Motor neuron (in vitro differentiated cells): Measurements from ENCODE around the gene GUCA2B. TPM values are rescaled to one million over a fixed set of nuclear protein-coding genes. Genes with fewer than 3 reads are reported as not detected.
A peak's percentile ranks its signal among the peaks of the same experiment; 100 is the strongest.

ENCODE experiments used
- ATAC-seq, 8 experiments: fragments of 200-7000 bp; cut with Tn5 transposase; replicated peaks in 6 of 8; 2 replicates each; pipeline ENCODE4 v1.8.0; 2021; ENCODE audit warnings: mild to moderate bottlenecking in 8 of 8, moderate library complexity in 8 of 8
- H3K27ac ChIP-seq, 2 donors: fragments of 250-450 bp; sonication (Bioruptor Pico); 2 replicates each; pipeline ENCODE4 v1.9.0; 2021; ENCODE audit warnings: antibody characterized with exemption in 2 of 2, mild to moderate bottlenecking in 2 of 2, moderate library complexity in 1 of 2
- H3K4me1 ChIP-seq, 2 donors: fragments of 250-450 bp; sonication (Bioruptor Pico); replicated peaks in 1 of 2; 2 replicates each; pipeline ENCODE4 v1.6.1; 2021; ENCODE audit warnings: antibody characterized with exemption in 2 of 2, mild to moderate bottlenecking in 2 of 2, moderate library complexity in 1 of 2
- H3K4me3 ChIP-seq, 5 donors: fragments of 250-450 bp; sonication (Bioruptor Pico); 2 replicates each; pipeline ENCODE4 v1.9.0; 2021; ENCODE audit warnings: antibody characterized with exemption in 5 of 5, mild to moderate bottlenecking in 5 of 5, moderate library complexity in 4 of 5
- WGBS, 10 experiments: fragments of 450-650 bp; shearing (Covaris generic); methylation state at CpG; one replicate each; pipeline ENCODE4 v1.0.0; 2022; 5-methylcytosine and 5-hydroxymethylcytosine counted together
- in situ Hi-C, 9 experiments: fragments of 400-800 bp; cut with MboI; loops; one replicate each; pipeline ENCODE4 v1.15.0; 2021; ENCODE audit warnings: low sequenced_read_pairs in 9 of 9, low pct_unique_long_range_greater_than_20kb in 2 of 9; ENCODE audit not compliant: unreplicated experiment in 9 of 9
- total RNA-seq, 8 experiments: library from RNA; unstranded; fragments of 300-600 nt; gene quantifications; 2 replicates each; pipeline versions ENCODE4 v1.2.3 to v1.2.4, GENCODE V29; 2022

The GUCA2B gene
- total RNA-seq, 8 experiments from 2014 or later: not detected

GRCh38 chr1:42172381-42173133, 19.3 kb downstream of the GUCA2B start:
- Histone ChIP-seq H3K4me1 (peaks cover 4 to 11% of the 10 kb centered on the region in 2 donors), H3K27ac (no peak overlapping the region), H3K4me3 (no peak overlapping the region)
- ATAC-seq: peak in 6 of 8 experiments; percentile 4 to 65 (median 48)
- WGBS, 10 experiments: 27 to 100% (median 87%) methylated on average over 2 to 10 of the region's 15 CpGs; no CpG with 5 or more reads in 4 of the 10 experiments
- in situ Hi-C loops: loop anchor here in 2 of 9 experiments (25.0 kb wide), 1 partner anchor 585 kb away; no protein-coding TSS in a partner anchor

- H3K27ac ChIP-seq: no peak overlapping the region
- WGBS, 10 experiments: 3 to 100% (median 27%) methylated on average over 1 to 8 of the region's 9 CpGs; no CpG with 5 or more reads in 1 of the 10 experiments
- in situ Hi-C loops: loop anchor here in 2 of 9 experiments (25.0 kb wide), 1 partner anchor 586 kb away; no protein-coding TSS in a partner anchor
- H3K4me1 ChIP-seq: peaks cover 4 to 11% of the 10 kb centered on the region in 2 donors
- no peak overlapping the region for H3K4me3 ChIP-seq
- ATAC-seq: peak; percentile 33 to 69 (median 62)
These were observed 20.1 kb downstream of the GUCA2B start for GRCh38 chr1:42173155-42173933.

GRCh38 chr1:42173961-42174735, 20.9 kb downstream of the GUCA2B start:
- in situ Hi-C loops: loop anchor here in 2 of 9 experiments (25.0 kb wide), 1 partner anchor 587 kb away; no protein-coding TSS in a partner anchor
- peaks cover 4 to 11% of the 10 kb centered on the region in 2 donors for H3K4me1 ChIP-seq
- WGBS, 10 experiments: 0 to 100% (median 93%) methylated on average over 2 to 8 of the region's 8 CpGs; no CpG with 5 or more reads in 1 of the 10 experiments
- ATAC-seq: no peak
- H3K4me3 ChIP-seq: no peak overlapping the region
- no peak overlapping the region for H3K27ac ChIP-seq

GRCh38 chr1:42175314-42176054, 22.3 kb downstream of the GUCA2B start:
- no peak overlapping the region for H3K27ac ChIP-seq
- peaks cover 4 to 11% of the 10 kb centered on the region in 2 donors for H3K4me1 ChIP-seq

GRCh38 chr1:42176902-42177519, 23.8 kb downstream of the GUCA2B start:
- 57 to 100% (median 84%) methylated on average over 1 to 4 of the region's 4 CpGs for WGBS, 10 experiments
- peak in 4 of 8 experiments; percentile 28 to 74 (median 30) for ATAC-seq
- no peak overlapping the region for H3K27ac ChIP-seq
- H3K4me3 ChIP-seq: no peak overlapping the region
- in situ Hi-C loops: no loop called here
- peaks cover 4 to 7% of the 10 kb centered on the region in 2 donors for H3K4me1 ChIP-seq

More at GRCh38 chr1:42175314-42176054, 22.3 kb downstream of the GUCA2B start:
- ATAC-seq: no peak
- WGBS, 10 experiments: 80 to 100% (median 96%) methylated on average over 2 to 7 of the region's 7 CpGs; no CpG with 5 or more reads in 3 of the 10 experiments
- in situ Hi-C loops: no loop called here
- no peak overlapping the region for H3K4me3 ChIP-seq

GRCh38 chr1:42177541-42177981, 24.4 kb downstream of the GUCA2B start:
- H3K4me1 ChIP-seq: peaks cover 0 to 6% of the 10 kb centered on the region in 2 donors
- no peak overlapping the region for H3K4me3 ChIP-seq
- WGBS, 10 experiments: 70 to 100% (median 87%) methylated on average over 2 to 6 of the region's 6 CpGs; no CpG with 5 or more reads in 3 of the 10 experiments
- H3K27ac ChIP-seq: no peak overlapping the region
- ATAC-seq: peak in 1 of 8 experiments; percentile 10
- in situ Hi-C loops: no loop called here

GRCh38 chr1:42178249-42178648, 25.0 kb downstream of the GUCA2B start:
- WGBS, 10 experiments: 60 to 100% (median 90%) methylated on average over 1 to 3 of the region's 3 CpGs; no CpG with 5 or more reads in 3 of the 10 experiments
- in situ Hi-C loops: no loop called here
- no peak overlapping the region for H3K4me3 ChIP-seq
- ATAC-seq: no peak
- H3K4me1 ChIP-seq: peaks cover 0 to 4% of the 10 kb centered on the region in 2 donors
- H3K27ac ChIP-seq: no peak overlapping the region

GRCh38 chr1:42179275-42179674, 26.1 kb downstream of the GUCA2B start:
- H3K4me3 ChIP-seq: no peak overlapping the region
- in situ Hi-C loops: no loop called here
- H3K4me1 ChIP-seq: no peaks in the 10 kb centered on the region
- ATAC-seq: no peak
- WGBS, 10 experiments: 0 to 96% (median 71%) methylated on average over 1 to 2 of the region's 2 CpGs; no CpG with 5 or more reads in 1 of the 10 experiments
- no peak overlapping the region for H3K27ac ChIP-seq

- ATAC-seq: no peak
- H3K4me1 ChIP-seq: no peaks in the 10 kb centered on the region
- in situ Hi-C loops: no loop called here
- H3K27ac ChIP-seq: no peak overlapping the region
- no peak overlapping the region for H3K4me3 ChIP-seq
- WGBS, 10 experiments: 40 to 96% (median 91%) methylated on average over 1 to 4 of the region's 4 CpGs
These were observed 26.7 kb downstream of the GUCA2B start for GRCh38 chr1:42179900-42180329.

- H3K27ac ChIP-seq: no peak overlapping the region
- no peak overlapping the region for H3K4me3 ChIP-seq
- 80 to 100% (median 90%) methylated on average over 1 to 4 of the region's 4 CpGs; no CpG with 5 or more reads in 1 of the 10 experiments for WGBS, 10 experiments
- in situ Hi-C loops: no loop called here
- H3K4me1 ChIP-seq: peaks cover 0 to 4% of the 10 kb centered on the region in 2 donors
- no peak for ATAC-seq
These were observed 28.5 kb downstream of the GUCA2B start for GRCh38 chr1:42181687-42182086.

GRCh38 chr1:42183210-42183956, 30.2 kb downstream of the GUCA2B start:
- WGBS, 10 experiments: 0 to 100% (median 63%) methylated on average over 1 to 4 of the region's 7 CpGs; no CpG with 5 or more reads in 1 of the 10 experiments
- in situ Hi-C loops: no loop called here

More at GRCh38 chr1:42183210-42183956, 30.2 kb downstream of the GUCA2B start:
- Histone ChIP-seq H3K4me3 (no peak overlapping the region), H3K4me1 (peaks cover 0 to 6% of the 10 kb centered on the region in 2 donors), H3K27ac (no peak overlapping the region)
- no peak for ATAC-seq
